Stimulated activated CD4-positive, alpha-beta T cell treated with anti-CD3 and anti-CD28 coated beads, Interleukin-4, amount 100 ng/mL, for 24 hours (primary cell): ENCODE data around the gene KRAS.
A peak's percentile ranks its signal among the peaks of the same experiment; 100 is the strongest.
"Not testable (repeated sequence)": the region's sequence is repeated elsewhere in the genome, so short reads cannot be mapped to it uniquely, and the experiment has no call there.

Source experiments
- DNase-seq: peaks from one replicate; pipeline ENCODE4 v3.0.0-alpha.2; 2020

Gene KRAS

GRCh38 chr12:25250744-25251730, at the start of gene KRAS:
Gene KRAS (minus strand): TSS chr12:25250929.
- peak; percentile 90 for DNase-seq

GRCh38 chr12:25296381-25296780, 45.7 kb upstream of the KRAS start:
- DNase-seq, result no peak

- no peak for DNase-seq
These were observed 44.6 kb upstream of the KRAS start for GRCh38 chr12:25295361-25295760.

GRCh38 chr12:25293653-25294052, 42.9 kb upstream of the KRAS start:
- DNase-seq, result no peak

- not testable (repeated sequence) for DNase-seq
These were observed 42.1 kb upstream of the KRAS start for GRCh38 chr12:25292810-25293221.

- no peak for DNase-seq
These were observed 36.9 kb upstream of the KRAS start for GRCh38 chr12:25287610-25288009.

GRCh38 chr12:25286837-25287236, 36.1 kb upstream of the KRAS start:
- no peak for DNase-seq

- no peak for DNase-seq
These were observed 33.3 kb upstream of the KRAS start for GRCh38 chr12:25284024-25284423.

- no peak for DNase-seq
These were observed 32.3 kb upstream of the KRAS start for GRCh38 chr12:25283006-25283405.

- no peak for DNase-seq
These were observed 29.4 kb upstream of the KRAS start for GRCh38 chr12:25280082-25280481.

- no peak for DNase-seq
These were observed 27.5 kb upstream of the KRAS start for GRCh38 chr12:25278269-25278668.

- peak; percentile 79 for DNase-seq
These were observed 25.6 kb upstream of the KRAS start for GRCh38 chr12:25276199-25276937.

- DNase-seq, result no peak
These were observed 20.9 kb upstream of the KRAS start for GRCh38 chr12:25271486-25272098.

GRCh38 chr12:25269701-25270100, 19.0 kb upstream of the KRAS start:
- no peak for DNase-seq

- DNase-seq, result no peak
These were observed 15.8 kb upstream of the KRAS start for GRCh38 chr12:25266497-25266896.

- no peak for DNase-seq
These were observed 14.1 kb upstream of the KRAS start for GRCh38 chr12:25264862-25265261.

- DNase-seq, result no peak
These were observed 13.4 kb upstream of the KRAS start for GRCh38 chr12:25264114-25264513.

GRCh38 chr12:25263594-25263993, 12.9 kb upstream of the KRAS start:
- DNase-seq, result no peak

- DNase-seq, result no peak
These were observed 11.8 kb upstream of the KRAS start for GRCh38 chr12:25262389-25263074.

GRCh38 chr12:25257590-25258324, 7.0 kb upstream of the KRAS start:
- DNase-seq, result no peak

GRCh38 chr12:25256826-25257225, 6.1 kb upstream of the KRAS start:
- no peak for DNase-seq

- no peak for DNase-seq
These were observed 5.3 kb upstream of the KRAS start for GRCh38 chr12:25256005-25256404.
